Measurements from ENCODE around the gene HIVEP3. TPM values are rescaled to one million over a fixed set of nuclear protein-coding genes. Genes with fewer than 3 reads are reported as not detected.

HIVEP3 gene
- total RNA-seq, 1 donor from 2014 or later = 2.9 TPM

DNA sequence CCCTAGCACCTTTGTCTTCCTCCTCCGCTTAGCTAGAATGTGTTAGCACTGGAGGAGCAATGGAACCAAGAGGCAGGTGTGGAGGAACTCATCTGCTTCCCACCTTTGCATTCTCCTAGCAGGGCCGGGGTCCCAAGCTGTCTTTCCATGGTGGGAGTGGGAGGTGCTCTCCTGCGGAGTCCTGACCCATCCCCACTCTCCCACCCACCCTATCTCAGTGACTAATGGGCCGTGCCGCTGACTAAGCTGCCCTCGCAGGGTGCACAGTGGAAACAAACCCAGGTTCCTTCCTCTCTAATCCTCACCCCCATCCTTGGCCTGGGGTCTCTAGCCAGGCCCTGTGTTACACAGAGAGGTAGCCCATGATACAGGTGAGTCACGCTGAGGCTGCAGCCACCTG lies 177.5 kb downstream of the HIVEP3 start:
- Histone ChIP-seq H3K4me3 (no peak overlapping the region), H3K36me3 (no peaks in the 10 kb centered on the region), H3K4me1 (peaks cover 11% of the 10 kb centered on the region), H3K27ac (no peak overlapping the region), H3K27me3 (no peaks in the 10 kb centered on the region), H3K9me3 (no peaks in the 10 kb centered on the region)
- DNase-seq (ENCODE audit: extremely low spot score in 2 of 2) = no peak
- intact Hi-C loops (cut with DNase I) = no loop called here
- TF ChIP-seq POLR2AphosphoS5 (IDR thresholded peaks at IDR 0.05; ENCODE audit: insufficient read depth in 1 of 2, low read depth in 1 of 2) = no peak
- TF ChIP-seq, protein P1, sequence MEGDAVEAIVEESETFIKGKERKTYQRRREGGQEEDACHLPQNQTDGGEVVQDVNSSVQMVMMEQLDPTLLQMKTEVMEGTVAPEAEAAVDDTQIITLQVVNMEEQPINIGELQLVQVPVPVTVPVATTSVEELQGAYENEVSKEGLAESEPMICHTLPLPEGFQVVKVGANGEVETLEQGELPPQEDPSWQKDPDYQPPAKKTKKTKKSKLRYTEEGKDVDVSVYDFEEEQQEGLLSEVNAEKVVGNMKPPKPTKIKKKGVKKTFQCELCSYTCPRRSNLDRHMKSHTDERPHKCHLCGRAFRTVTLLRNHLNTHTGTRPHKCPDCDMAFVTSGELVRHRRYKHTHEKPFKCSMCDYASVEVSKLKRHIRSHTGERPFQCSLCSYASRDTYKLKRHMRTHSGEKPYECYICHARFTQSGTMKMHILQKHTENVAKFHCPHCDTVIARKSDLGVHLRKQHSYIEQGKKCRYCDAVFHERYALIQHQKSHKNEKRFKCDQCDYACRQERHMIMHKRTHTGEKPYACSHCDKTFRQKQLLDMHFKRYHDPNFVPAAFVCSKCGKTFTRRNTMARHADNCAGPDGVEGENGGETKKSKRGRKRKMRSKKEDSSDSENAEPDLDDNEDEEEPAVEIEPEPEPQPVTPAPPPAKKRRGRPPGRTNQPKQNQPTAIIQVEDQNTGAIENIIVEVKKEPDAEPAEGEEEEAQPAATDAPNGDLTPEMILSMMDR (IDR thresholded peaks at IDR 0.05) = no peak

DNA sequence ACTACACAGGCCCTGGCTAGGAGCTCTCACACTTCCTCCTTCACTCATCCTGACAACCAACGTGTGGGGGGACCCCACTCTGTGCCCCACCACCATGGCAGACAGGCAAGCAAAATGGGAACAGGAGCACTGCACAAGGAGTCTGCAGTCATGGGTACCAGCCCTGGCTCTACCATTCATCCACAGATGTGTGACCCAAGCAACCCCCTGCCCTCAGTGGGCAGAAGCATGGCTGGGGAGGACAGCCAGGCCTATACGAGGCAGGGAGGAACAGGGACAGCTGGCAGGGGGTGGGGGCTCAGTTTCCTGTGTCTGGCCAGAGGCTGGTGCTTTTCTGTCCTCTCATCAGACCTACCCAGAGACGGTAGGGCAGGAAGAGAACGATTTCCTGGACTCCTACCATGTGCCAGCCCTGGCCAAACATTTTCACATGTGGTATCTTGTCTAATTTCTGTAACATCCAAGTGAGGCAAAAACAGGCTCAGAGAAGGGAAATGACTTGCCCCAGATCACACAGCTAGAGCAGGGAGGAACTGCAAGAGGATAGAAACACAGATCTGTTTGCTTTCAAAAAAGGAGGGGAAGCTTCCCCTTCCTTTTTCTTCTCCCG lies 178.0 kb downstream of the HIVEP3 start:
- Histone ChIP-seq H3K4me1 (peaks cover 11% of the 10 kb centered on the region), H3K27ac (no peak overlapping the region)

DNA sequence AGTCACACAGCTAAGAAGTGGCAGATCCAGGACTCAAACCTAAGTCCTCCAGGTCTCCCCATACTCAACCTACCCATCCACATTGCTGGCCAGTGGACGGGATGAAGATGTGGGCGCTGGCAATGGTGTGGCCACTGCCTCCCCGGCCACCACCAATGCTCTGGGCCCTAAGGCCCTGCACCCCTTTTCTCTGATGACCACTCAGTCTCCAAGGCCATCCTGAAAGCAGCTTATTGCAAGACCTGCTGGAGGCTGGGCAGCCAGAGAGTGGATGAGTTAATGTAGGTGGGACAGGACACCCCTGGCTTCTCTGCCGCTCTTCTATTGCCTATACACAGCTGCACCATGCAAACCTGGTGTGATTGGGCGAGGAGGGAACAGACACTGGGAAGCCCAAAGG lies 178.7 kb downstream of the HIVEP3 start:
- no peaks in the 10 kb centered on the region for H3K9me3 ChIP-seq
- H3K36me3 ChIP-seq = no peaks in the 10 kb centered on the region
- no peaks in the 10 kb centered on the region for H3K27me3 ChIP-seq
- no peak for DNase-seq (ENCODE audit: extremely low spot score in 2 of 2)
- TF ChIP-seq POLR2AphosphoS5 (IDR thresholded peaks at IDR 0.05; ENCODE audit: insufficient read depth in 1 of 2, low read depth in 1 of 2) = no peak
- TF ChIP-seq POLR2A (IDR thresholded peaks at IDR 0.05) = no peak
- TF ChIP-seq, protein P1 (IDR thresholded peaks at IDR 0.05) = no peak
- peaks cover 11% of the 10 kb centered on the region for H3K4me1 ChIP-seq
- H3K4me3 ChIP-seq = no peak overlapping the region
- no peak overlapping the region for H3K27ac ChIP-seq
- intact Hi-C loops (cut with DNase I) = no loop called here

More for the DNA sequence above, 178.0 kb downstream of the HIVEP3 start:
- no peak for DNase-seq (ENCODE audit: extremely low spot score in 2 of 2)
- TF ChIP-seq, protein P1 (IDR thresholded peaks at IDR 0.05) = no peak
- Histone ChIP-seq H3K9me3 (no peaks in the 10 kb centered on the region), H3K36me3 (no peaks in the 10 kb centered on the region), H3K4me3 (no peak overlapping the region), H3K27me3 (no peaks in the 10 kb centered on the region)
- intact Hi-C loops (cut with DNase I) = no loop called here

DNA sequence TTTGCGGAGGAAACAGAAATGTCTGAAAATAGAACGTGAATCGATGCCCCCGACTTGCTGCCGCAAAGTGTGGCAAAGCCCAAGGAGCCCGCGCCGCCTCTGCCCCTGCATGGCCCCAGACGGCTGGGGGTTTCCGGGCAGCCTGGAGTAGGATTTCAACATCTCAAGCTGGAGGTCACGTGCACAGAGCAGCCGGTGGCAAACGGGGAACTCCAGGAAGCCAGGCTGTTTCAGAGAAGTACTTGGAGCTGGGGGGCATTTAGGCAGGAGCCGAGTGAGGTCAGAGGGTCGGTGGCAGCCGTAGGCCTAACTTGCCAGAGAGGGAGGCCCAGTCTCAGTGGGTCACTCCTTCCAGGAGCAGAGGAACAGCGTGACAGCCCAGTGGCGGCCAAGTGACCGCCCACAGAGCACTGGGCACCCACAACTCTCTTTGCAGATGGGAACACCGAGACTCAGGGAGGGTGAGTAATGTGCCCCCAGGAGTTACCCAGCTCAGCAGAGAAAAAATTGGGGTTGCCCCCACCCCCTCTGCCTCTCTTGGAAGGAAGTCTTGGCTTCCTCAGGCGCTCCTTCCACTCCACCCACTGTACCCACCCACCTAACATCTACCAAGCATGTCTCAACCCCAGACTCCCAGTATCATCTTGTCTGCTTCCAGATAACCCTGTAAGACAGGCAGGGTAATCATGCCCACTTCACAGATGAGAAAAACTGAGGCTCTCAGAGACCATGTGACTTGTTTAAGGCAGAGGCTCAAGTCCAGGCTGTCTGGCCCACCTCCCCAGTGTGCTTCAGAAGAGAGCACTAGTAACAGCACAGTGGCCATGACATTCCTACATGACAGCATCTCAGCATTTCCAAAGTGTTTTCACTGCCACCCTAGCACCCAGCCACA lies 179.4 kb downstream of the HIVEP3 start:
- Histone ChIP-seq H3K36me3 (no peaks in the 10 kb centered on the region), H3K27me3 (no peaks in the 10 kb centered on the region), H3K4me3 (peak overlapping the region in 1 of 2 donors; percentile 9), H3K9me3 (no peaks in the 10 kb centered on the region), H3K4me1 (peaks cover 11% of the 10 kb centered on the region), H3K27ac (no peak overlapping the region)
- DNase-seq (ENCODE audit: extremely low spot score in 2 of 2) = no peak
- TF ChIP-seq, protein P1 (IDR thresholded peaks at IDR 0.05) = no peak
- peak in 1 of 2 donors; percentile 56 for TF ChIP-seq POLR2AphosphoS5 (IDR thresholded peaks at IDR 0.05; ENCODE audit: insufficient read depth in 1 of 2, low read depth in 1 of 2)
- intact Hi-C loops (cut with DNase I) = no loop called here

DNA sequence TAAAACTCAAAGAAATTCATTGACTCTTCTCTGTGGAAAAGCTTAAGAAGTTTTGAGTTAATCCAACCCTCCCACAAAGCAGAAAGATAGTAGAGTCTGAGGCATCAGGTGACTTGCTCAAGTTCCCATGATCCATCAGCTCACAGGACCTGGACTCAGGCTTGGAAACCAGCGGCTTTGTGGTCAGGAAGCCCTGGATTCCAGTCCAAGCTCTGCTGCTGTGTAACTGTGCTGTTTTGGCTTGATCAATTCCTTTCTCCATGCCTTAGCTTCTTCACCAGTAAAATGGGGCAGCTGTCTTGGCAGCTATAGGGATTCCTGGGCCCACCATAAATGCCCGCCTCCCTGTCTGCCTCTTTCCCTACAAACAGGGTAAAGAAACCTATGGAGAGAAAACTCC lies 180.2 kb downstream of the HIVEP3 start:
- no peaks in the 10 kb centered on the region for H3K36me3 ChIP-seq
- intact Hi-C loops (cut with DNase I) = no loop called here
- H3K4me1 ChIP-seq = peaks cover 11% of the 10 kb centered on the region
- H3K27me3 ChIP-seq = no peaks in the 10 kb centered on the region
- H3K4me3 ChIP-seq = no peak overlapping the region
- DNase-seq (ENCODE audit: extremely low spot score in 2 of 2) = no peak
- no peak for TF ChIP-seq POLR2AphosphoS5 (IDR thresholded peaks at IDR 0.05; ENCODE audit: insufficient read depth in 1 of 2, low read depth in 1 of 2)
- TF ChIP-seq, protein P1 (IDR thresholded peaks at IDR 0.05) = no peak
- no peak for TF ChIP-seq POLR2A (IDR thresholded peaks at IDR 0.05)
- no peak overlapping the region for H3K27ac ChIP-seq
- no peaks in the 10 kb centered on the region for H3K9me3 ChIP-seq
